ENCODE results near the gene CADPS2.

DNA sequence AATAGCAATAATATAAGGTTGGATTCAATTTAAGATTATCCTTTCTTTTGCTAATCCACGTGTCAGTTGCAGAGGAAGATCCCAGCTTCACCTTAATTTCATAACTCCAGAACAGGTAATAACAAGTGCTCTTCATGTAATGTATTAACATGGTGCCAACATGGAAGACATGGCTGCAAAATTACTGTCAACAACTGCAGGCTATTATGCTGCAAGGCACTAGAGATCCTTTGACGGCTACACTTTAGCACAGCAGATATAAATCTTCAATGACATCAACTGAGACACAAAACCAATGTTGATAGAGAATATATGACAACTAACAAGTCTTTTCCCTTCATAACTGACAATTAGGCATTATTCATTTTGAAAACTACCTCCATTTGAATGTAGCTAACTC lies 283.5 kb downstream of the CADPS2 start:
- TF ChIP-seq POLR2A (IDR thresholded peaks at IDR 0.05; ENCODE audit: low read depth) (no peak), POLR2AphosphoS5 (IDR thresholded peaks at IDR 0.05) (no peak)
- TF ChIP-seq, protein P1, sequence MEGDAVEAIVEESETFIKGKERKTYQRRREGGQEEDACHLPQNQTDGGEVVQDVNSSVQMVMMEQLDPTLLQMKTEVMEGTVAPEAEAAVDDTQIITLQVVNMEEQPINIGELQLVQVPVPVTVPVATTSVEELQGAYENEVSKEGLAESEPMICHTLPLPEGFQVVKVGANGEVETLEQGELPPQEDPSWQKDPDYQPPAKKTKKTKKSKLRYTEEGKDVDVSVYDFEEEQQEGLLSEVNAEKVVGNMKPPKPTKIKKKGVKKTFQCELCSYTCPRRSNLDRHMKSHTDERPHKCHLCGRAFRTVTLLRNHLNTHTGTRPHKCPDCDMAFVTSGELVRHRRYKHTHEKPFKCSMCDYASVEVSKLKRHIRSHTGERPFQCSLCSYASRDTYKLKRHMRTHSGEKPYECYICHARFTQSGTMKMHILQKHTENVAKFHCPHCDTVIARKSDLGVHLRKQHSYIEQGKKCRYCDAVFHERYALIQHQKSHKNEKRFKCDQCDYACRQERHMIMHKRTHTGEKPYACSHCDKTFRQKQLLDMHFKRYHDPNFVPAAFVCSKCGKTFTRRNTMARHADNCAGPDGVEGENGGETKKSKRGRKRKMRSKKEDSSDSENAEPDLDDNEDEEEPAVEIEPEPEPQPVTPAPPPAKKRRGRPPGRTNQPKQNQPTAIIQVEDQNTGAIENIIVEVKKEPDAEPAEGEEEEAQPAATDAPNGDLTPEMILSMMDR (IDR thresholded peaks at IDR 0.05) = no peak
